Measurements from ENCODE around the gene ANKRD35. TPM values are rescaled to one million over a fixed set of nuclear protein-coding genes. Genes with fewer than 3 reads are reported as not detected.

ANKRD35 gene
- total RNA-seq, 1 experiment from 2014 or later = 0.34 TPM

Small RNAs within 50 kb of the gene (microRNA-seq; reads per million reads assigned to microRNA genes)
- gene MIR6736 = not detected

Other genes with a start within 250 kb of the ANKRD35 start
- gene PDZK1, start 178.5 kb downstream of the ANKRD35 start, total RNA-seq (2022) = 90.2 and 98.9 TPM in 2 replicates
- gene CD160, start 166.4 kb downstream of the ANKRD35 start, total RNA-seq (2022) = 0.16 and 0.20 TPM in 2 replicates
- 16.6 and 17.5 TPM in 2 replicates for gene RNF115, start 61.8 kb downstream of the ANKRD35 start, total RNA-seq (2022)
- 48.0 and 48.8 TPM in 2 replicates for gene POLR3C, start 61.7 kb downstream of the ANKRD35 start, total RNA-seq (2022)
- 4.8 and 6.4 TPM in 2 replicates for gene NUDT17, start 40.2 kb downstream of the ANKRD35 start, total RNA-seq (2022)
- 20.3 and 22.0 TPM in 2 replicates for gene PIAS3, start 26.8 kb downstream of the ANKRD35 start, total RNA-seq (2022)
- 0.12 and 0.43 TPM in 2 replicates for gene ITGA10, start 24.2 kb upstream of the ANKRD35 start, total RNA-seq (2022)
- gene PEX11B, start 32.9 kb upstream of the ANKRD35 start, total RNA-seq (2022) = 14.5 and 16.1 TPM in 2 replicates
- 178 and 185 TPM in 2 replicates for gene RBM8A, start 41.6 kb upstream of the ANKRD35 start, total RNA-seq (2022)
- 0.82 and 1.1 TPM in 2 replicates for gene LIX1L, start 72.2 kb upstream of the ANKRD35 start, total RNA-seq (2022)
- gene ANKRD34A, start 78.7 kb upstream of the ANKRD35 start, total RNA-seq (2022) = 0.19 and 0.77 TPM in 2 replicates
- 2.9 and 3.4 TPM in 2 replicates for gene POLR3GL, start 78.8 kb upstream of the ANKRD35 start, total RNA-seq (2022)
- gene TXNIP, start 110.7 kb upstream of the ANKRD35 start, total RNA-seq (2022) = 27.5 and 38.6 TPM in 2 replicates
- gene HJV, start 135.9 kb upstream of the ANKRD35 start, total RNA-seq (2022) = not detected in 2 replicates

Measured in Caco-2 (cell line).